GM19238 (cell line): Measurements from ENCODE around the gene CFAP90.

Experiments used
- DNase-seq: peaks from one replicate; pipeline ENCODE4 v3.0.0; 2011; ENCODE audit warnings: low spot score; ENCODE audit not compliant: insufficient read length

The CFAP90 gene

GRCh38 chr5:7868427-7868772, 17.5 kb upstream of the CFAP90 start:
- DNase-seq, result no peak

- no peak for DNase-seq
Observed at GRCh38 chr5:7867260-7867659, 16.3 kb upstream of the CFAP90 start.

DNA sequence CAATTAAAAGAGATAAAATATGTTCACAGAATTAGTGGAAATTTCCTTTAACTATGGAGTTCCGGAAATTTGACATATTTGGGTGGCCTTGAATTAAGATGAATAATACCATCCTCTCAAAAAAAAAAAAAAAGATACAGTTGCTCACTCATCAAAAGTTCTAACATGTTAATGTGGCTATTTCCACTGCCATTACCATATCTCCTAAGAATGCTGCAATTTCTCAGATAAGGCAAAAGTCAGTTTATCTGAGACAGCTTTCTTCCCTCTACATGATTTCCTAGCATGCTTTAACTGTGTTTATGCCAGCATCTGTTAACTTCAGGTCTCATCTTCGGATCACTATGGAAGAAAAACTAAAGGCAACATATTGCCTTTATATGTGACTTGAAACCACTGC, 15.3 kb upstream of the CFAP90 start:
- no peak for DNase-seq

DNA sequence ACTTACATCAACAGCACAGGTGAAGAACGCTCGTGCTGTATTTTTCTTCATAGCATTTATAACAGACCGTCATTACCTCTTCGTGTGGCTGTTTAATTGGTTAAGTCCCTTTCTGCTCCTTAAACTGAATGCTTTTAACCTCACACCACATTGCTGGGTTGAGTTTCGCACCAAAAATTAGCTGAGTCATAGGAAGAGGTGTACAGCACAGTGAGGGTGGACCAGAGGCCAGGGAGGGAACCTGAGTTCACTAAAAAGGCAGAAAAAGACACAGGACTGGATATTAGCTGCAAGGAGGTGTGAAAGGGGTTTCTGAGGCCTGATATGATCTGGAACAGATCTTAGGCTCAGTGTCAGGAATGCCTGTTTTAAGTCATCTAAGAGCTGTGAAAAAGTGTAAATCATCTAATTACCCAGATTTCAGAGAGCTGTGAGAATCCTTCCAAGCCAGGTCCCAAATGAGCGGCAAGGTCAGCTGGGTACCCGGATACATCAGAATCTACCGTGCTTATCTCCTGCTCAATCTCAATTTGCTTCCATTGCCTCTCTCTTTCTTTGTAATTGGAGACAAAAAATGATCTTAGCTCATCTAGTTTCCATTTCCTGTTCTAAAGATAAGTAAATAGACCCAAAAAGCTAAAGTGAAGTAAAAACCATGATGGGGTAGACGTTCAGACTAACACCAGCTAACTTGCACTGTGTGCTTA, 7.1 kb upstream of the CFAP90 start:
- no peak for DNase-seq

DNA sequence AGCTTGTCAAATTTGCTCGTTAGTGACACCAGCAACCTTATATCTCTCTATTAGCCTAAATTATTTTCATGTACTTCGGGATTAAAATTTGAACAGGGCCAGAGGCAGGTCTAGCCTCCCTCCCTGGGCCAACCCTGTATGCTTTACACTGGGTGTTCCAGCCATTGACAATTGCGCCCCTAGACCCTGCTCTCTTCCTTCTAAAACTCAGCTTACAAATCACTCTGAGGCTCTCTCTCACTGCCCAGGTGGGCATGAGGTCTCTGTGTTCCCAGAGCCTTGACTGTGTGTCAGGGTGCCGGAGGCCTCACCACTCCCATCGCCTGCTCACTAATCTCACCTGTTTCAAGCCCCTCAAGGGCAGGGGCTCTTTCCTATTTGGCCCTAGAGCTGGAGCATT, 6.4 kb upstream of the CFAP90 start:
- DNase-seq, result no peak

GRCh38 chr5:7856855-7857254, 5.9 kb upstream of the CFAP90 start:
- DNase-seq, result no peak

DNA sequence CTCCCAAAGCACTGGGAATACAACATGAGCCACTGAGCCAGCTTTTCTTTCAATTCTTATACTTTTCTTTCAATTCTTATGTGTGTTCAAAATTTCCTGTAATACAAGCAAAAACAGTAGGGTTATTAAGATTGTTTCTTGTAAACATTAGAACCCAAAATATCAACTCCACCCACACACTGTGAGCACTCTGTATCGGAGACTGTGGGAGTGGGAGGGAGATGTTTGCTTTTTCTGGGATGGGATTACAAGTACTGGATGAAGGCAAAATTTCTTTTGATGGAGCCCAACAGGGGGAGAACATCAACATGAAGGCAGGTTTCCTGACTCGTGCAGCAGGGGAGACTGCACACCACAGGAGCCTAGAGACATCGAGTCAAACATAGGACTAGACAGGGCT, 4.7 kb upstream of the CFAP90 start:
- DNase-seq, result no peak

GRCh38 chr5:7852988-7853387, 2.1 kb upstream of the CFAP90 start:
- no peak for DNase-seq

- DNase-seq, result no peak
Observed at GRCh38 chr5:7852542-7852941, 1.6 kb upstream of the CFAP90 start.

- no peak for DNase-seq
Observed at GRCh38 chr5:7851617-7852289, 820 bp upstream of the CFAP90 start.

- DNase-seq, result no peak
Observed at GRCh38 chr5:7851240-7851592, 283 bp upstream of the CFAP90 start.

DNA sequence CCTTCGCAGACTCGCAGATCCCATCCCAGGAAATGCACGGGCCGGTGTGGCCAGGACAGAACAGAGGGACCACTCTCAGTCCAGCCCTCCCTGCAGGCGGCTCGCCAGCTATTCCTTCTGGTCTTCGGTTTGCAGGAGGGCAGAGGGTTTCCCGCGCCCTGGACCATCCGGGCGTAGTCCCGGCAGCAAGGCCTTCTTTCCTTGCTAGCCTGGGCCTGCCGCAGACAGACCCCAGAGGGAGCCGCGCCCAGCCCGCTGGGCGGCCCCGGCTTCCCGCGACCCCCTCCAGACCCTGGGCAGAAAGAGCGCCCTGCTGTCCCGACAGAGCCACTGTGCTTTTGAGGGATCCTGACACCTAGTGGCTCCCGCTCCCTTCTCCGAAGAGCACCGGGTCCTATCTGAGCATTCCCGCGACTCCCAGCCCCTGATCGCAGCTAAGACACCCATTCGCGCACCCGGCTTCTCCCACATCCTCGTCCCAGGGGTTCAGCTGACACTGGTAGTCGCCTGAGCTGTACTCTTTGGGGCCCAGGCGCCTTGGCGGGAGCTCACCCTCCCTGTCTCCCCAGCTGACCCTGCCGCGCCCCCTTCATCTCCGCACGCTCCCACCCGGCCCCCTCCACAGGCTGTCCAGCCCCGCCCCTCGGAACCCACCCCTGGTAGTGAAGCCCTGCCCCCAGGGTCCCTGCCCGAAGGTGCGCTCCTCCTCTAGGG, 1.1 kb downstream of the CFAP90 start:
- DNase-seq, result no peak

DNA sequence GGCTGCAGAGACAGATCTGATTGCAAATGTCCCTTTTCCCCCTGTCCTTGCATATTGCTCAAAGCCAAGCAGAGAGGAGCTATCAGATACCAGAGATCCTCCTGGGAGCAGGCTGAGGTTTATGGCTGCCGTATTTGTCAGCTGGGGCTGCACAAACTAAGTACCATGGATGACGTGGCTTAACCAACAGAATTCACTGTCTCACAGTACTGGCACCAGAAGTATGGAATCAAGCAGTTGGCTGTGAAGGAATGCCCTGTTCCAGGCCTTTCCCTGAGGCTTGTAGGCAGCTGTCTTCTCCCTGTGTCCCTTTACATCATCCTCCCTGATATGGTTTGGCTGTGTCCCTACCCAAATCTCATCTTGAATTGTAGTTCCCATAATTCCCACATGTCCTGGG, 2.6 kb downstream of the CFAP90 start:
- DNase-seq, result no peak

- no peak for DNase-seq
Observed at GRCh38 chr5:7846327-7846726, 4.6 kb downstream of the CFAP90 start.

- DNase-seq, result no peak
Observed at GRCh38 chr5:7845557-7845956, 5.4 kb downstream of the CFAP90 start.

DNA sequence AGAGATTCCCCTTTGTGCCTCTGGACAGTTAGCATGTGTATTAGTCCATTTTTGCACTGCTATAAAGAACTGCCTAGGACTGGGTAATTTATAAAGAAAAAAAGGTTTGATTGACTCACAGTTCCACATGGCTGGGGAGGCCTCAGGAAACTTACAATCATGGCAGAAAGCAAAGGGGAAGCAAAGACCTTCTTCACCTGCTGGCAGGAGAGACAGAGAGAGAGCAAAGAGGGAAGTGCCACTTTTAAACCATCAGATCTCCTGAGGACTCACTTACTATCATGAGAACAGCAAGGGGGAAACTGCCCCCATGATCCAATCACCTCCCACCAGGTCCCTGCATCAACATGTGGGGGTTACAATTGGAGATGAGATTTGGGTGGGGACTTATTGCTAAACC, 6.0 kb downstream of the CFAP90 start:
- no peak for DNase-seq

- no peak for DNase-seq
Observed at GRCh38 chr5:7842531-7842930, 8.4 kb downstream of the CFAP90 start.

DNA sequence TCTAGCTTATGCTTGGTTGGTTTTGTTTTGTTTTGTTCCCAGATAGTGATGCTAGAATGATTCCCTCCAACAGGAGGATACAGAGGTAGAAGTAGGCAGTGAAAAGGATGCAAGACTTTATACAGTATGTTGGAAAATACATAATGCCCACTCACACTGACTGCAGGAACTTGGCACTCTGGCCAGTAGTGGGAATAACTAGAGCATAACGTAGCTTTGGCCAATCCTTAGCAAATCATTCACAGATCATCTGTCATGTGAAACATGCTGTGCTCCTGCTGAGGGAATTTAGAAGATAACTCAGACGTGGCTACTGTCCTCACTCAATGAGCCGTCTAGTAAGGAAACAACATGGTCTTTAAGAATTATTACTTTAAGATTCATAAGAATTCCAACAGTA, 13.5 kb downstream of the CFAP90 start:
- DNase-seq, result no peak

GRCh38 chr5:7834982-7835381, 16.0 kb downstream of the CFAP90 start:
- no peak for DNase-seq

DNA sequence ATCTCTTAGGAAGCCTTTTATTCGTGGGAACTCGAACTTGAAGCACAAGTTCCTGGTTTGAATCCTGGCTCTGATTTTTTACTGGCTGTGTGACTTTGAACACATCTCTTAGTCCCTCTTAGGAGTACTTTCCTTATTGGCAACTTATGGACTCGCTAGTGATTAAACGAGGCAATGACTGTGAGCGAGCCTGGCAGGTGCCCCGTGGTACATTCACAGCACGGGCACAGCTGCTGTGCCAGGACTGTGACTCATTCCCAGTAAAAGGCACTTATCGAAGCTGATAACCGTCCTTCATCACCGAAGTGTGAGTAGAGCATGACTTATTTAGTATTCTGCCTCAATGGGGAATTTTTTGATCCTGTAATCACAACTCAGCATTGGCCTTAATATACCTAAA, 22.7 kb downstream of the CFAP90 start:
- no peak for DNase-seq

DNA sequence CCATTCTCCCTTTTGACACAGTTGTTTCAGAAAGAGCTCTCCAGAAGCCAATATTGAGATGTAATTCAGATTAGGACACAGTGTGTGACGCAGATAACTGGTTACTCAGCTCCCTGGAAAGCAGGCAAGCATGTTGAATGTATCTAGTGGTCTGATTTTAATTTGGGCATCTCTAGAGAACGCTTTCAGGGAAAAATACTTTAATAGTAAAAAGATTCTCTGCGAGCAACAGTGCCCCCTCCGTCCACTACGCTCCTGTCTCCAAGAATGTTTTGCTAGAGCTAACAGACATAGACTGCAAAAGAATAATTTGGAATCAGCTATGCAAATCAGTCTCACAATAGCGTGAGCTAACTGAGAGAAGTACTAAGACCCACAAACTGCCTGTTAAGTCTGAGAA, 23.3 kb downstream of the CFAP90 start:
- no peak for DNase-seq

GRCh38 chr5:7825630-7826029, 25.3 kb downstream of the CFAP90 start:
- DNase-seq, result no peak

DNA sequence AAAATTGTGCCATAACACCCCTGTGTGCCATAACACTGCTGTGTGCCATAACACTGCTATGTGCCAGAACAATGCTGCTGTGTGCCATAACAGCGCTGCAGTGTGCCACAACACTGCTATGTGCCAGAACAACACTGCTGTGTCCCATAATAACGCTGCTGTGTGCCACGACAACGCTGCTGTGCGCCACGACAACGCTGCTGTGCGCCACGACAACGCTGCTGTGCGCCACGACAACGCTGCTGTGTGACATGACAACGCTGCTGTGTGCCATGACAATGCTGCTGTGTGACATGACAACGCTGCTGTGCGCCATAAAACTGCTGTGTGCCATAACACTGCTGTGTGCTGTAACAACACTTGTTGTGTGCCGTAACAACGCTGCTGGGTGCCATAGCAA, 25.9 kb downstream of the CFAP90 start:
- DNase-seq, result no peak
